ENCODE measurements around the gene APOM. TPM values are rescaled to one million over a fixed set of nuclear protein-coding genes. Genes with fewer than 3 reads are reported as not detected.

The APOM gene
- total and polyA plus RNA-seq, 5 experiments from 2014 or later = 2.2 to 8.0 (median 5.0) TPM

- POLR2A ChIA-PET = interaction anchor here (0.5 to 2.4 kb wide), 36 partner anchors 9 to 1269 kb away, joined by 3 to 22 read pairs (median 4); partner anchors contain the start of genes ATF6B, BAG6, C6orf47 and CSNK2B
- no peaks in the 10 kb centered on the region for H3K27me3 Mint-ChIP-seq
Observed at GRCh38 chr6:31702819-31703716, 47.4 kb downstream of the APOM start, which contains the start of gene ABHD16A. Gene ABHD16A, minus strand, starts transcription at chr6:31703324. Its CDS starts 43 bp downstream, at chr6:31703281.

DNA sequence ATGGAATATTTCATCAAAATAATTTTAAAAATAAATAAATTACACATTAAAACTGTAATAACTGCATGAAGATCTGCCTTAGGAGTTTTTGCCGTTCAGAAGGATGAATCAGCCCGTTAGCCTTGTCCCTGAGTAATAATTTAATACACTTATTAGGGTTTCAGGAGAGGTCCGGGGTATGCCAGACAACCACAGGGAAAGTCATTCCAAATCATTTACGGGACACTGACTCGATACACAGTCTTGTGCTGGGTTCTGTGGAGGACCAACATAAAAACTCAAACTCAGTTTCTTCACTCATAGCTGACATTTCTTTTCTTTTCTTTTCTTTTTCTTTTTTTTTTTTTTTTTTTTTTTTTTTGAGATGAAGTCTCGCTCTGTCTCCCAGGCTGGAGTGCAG is 50.2 kb downstream of the APOM start:
- POLR2A ChIA-PET = no interaction called here
- H3K4me3 Mint-ChIP-seq = no peak overlapping the region
- H3K27ac Mint-ChIP-seq = no peak overlapping the region

More at GRCh38 chr6:31702819-31703716, 47.4 kb downstream of the APOM start, which contains the start of gene ABHD16A:
- H3K27ac Mint-ChIP-seq = peak within 1 kb of the TSS; percentile 91 to 99 (median 96)
- peak within 1 kb of the TSS; percentile 95 to 100 (median 98) for H3K4me3 Mint-ChIP-seq
- H3K9me3 Mint-ChIP-seq = no peaks in the 10 kb centered on the region
- H3K36me3 Mint-ChIP-seq = peaks cover 0 to 26% (median 3%) of the 10 kb centered on the region in 3 donors
- ATAC-seq = peak; percentile 93 to 94
- peaks cover 16 to 42% (median 32%) of the 10 kb centered on the region in 4 donors for H3K4me1 Mint-ChIP-seq
- DNase-seq = peak; percentile 93 to 99 (median 96)

GRCh38 chr6:31706599-31706998 is 50.9 kb downstream of the APOM start, which contains the start of gene LY6G6F:
Gene LY6G6F, plus strand, starts transcription at chr6:31706866. Its CDS starts 41 bp downstream, at chr6:31706907.
- ATAC-seq (no peak), DNase-seq (no peak)
- no peaks in the 10 kb centered on the region for H3K9me3 Mint-ChIP-seq
- no peaks in the 10 kb centered on the region for H3K27me3 Mint-ChIP-seq
- H3K36me3 Mint-ChIP-seq = no peaks in the 10 kb centered on the region
- POLR2A ChIA-PET = no interaction called here
- no peak within 1 kb of the TSS for H3K4me3 Mint-ChIP-seq
- H3K27ac Mint-ChIP-seq = peak within 1 kb of the TSS in 3 of 10 donors; percentile 40 to 65 (median 63)
- H3K4me1 Mint-ChIP-seq = peaks cover 15 to 31% (median 29%) of the 10 kb centered on the region in 4 donors

More for the DNA sequence above, 50.2 kb downstream of the APOM start:
- DNase-seq = no peak
- H3K9me3 Mint-ChIP-seq = no peaks in the 10 kb centered on the region
- peaks cover 16 to 32% (median 31%) of the 10 kb centered on the region in 4 donors for H3K4me1 Mint-ChIP-seq
- ATAC-seq = no peak
- H3K36me3 Mint-ChIP-seq = peaks cover 0 to 3% (median 0%) of the 10 kb centered on the region in 3 donors
- H3K27me3 Mint-ChIP-seq = no peaks in the 10 kb centered on the region

DNA sequence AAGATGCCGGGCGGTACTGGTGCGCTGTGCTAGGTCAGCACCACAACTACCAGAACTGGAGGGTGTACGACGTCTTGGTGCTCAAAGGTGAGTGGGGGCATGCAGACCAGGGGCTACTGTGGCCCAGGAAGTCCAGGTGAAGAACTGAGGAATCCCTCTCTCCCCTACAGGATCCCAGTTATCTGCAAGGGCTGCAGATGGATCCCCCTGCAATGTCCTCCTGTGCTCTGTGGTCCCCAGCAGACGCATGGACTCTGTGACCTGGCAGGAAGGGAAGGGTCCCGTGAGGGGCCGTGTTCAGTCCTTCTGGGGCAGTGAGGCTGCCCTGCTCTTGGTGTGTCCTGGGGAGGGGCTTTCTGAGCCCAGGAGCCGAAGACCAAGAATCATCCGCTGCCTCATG is 52.0 kb downstream of the APOM start:
- POLR2A ChIA-PET = no interaction called here
- H3K27ac Mint-ChIP-seq = no peak overlapping the region

More for the DNA sequence above, 52.0 kb downstream of the APOM start:
- Mint-ChIP-seq H3K9me3 (no peaks in the 10 kb centered on the region), H3K4me1 (peaks cover 15 to 25% (median 21%) of the 10 kb centered on the region in 4 donors), H3K27me3 (no peaks in the 10 kb centered on the region), H3K36me3 (no peaks in the 10 kb centered on the region), H3K4me3 (no peak overlapping the region)
- DNase-seq (no peak), ATAC-seq (no peak)

Small RNAs within 50 kb of the gene (microRNA-seq; reads per million reads assigned to microRNA genes)
- gene MIR4646 (ENCODE audit: borderline microRNAs expressed) (not detected), gene MIR6832 (ENCODE audit: borderline microRNAs expressed) (not detected)

Other genes starting within 250 kb of the APOM start
Only the 30 nearest of the 37 such genes appear.
- 10 to 100 TPM; 12.3 to 13.8 TPM for gene MICB, start 157.7 kb upstream of the APOM start, total RNA-seq
- 1 to 10 TPM; 3.3 to 4.7 (median 3.8) TPM for gene MICB, start 157.7 kb upstream of the APOM start, polyA plus RNA-seq
- gene MCCD1, start 126.9 kb upstream of the APOM start, total RNA-seq = not detected
- gene MCCD1, start 126.9 kb upstream of the APOM start, polyA plus RNA-seq = not detected
- gene DDX39B, start 113.9 kb upstream of the APOM start, total RNA-seq = 100 to 1,000 TPM; 679 to 768 TPM
- gene DDX39B, start 113.9 kb upstream of the APOM start, polyA plus RNA-seq = 100 to 1,000 TPM in 1 of 3 donors, 10 to 100 TPM in 2; 53.6 to 104 (median 96.0) TPM
- gene ATP6V1G2, start 109.3 kb upstream of the APOM start, total RNA-seq = 1 to 10 TPM; 7.9 TPM
- under 1 TPM in 2 of 3 donors, not detected in 1; 0.55 to 0.56 TPM for gene ATP6V1G2, start 109.3 kb upstream of the APOM start, polyA plus RNA-seq
- 10 to 100 TPM; 14.1 to 15.2 TPM for gene NFKBIL1, start 108.3 kb upstream of the APOM start, total RNA-seq
- 10 to 100 TPM in 1 of 3 donors, 1 to 10 TPM in 2; 8.4 to 10.0 (median 8.5) TPM for gene NFKBIL1, start 108.3 kb upstream of the APOM start, polyA plus RNA-seq
- 10 to 100 TPM; 14.3 to 16.2 TPM for gene LTA, start 83.6 kb upstream of the APOM start, total RNA-seq
- 10 to 100 TPM; 11.0 to 40.1 (median 29.9) TPM for gene LTA, start 83.6 kb upstream of the APOM start, polyA plus RNA-seq
- gene TNF, start 80.3 kb upstream of the APOM start, total RNA-seq = 1 to 10 TPM; 2.1 to 2.3 TPM
- gene TNF, start 80.3 kb upstream of the APOM start, polyA plus RNA-seq = under 1 TPM; 0.11 to 0.53 (median 0.37) TPM
- gene LTB, start 73.5 kb upstream of the APOM start, total RNA-seq = 100 to 1,000 TPM; 450 to 469 TPM
- 1,000 to 10,000 TPM in 2 of 3 donors, 100 to 1,000 TPM in 1; 707 to 1,760 (median 1,173) TPM for gene LTB, start 73.5 kb upstream of the APOM start, polyA plus RNA-seq
- gene LST1, start 69.6 kb upstream of the APOM start, total RNA-seq = 10 to 100 TPM; 13.7 to 19.1 TPM
- 10 to 100 TPM; 13.4 to 18.0 (median 15.0) TPM for gene LST1, start 69.6 kb upstream of the APOM start, polyA plus RNA-seq
- gene NCR3, start 62.9 kb upstream of the APOM start, total RNA-seq = 1 to 10 TPM; 8.5 to 8.8 TPM
- gene NCR3, start 62.9 kb upstream of the APOM start, polyA plus RNA-seq = 10 to 100 TPM; 54.3 to 86.3 (median 76.0) TPM
- 10 to 100 TPM; 23.0 to 27.3 TPM for gene AIF1, start 40.7 kb upstream of the APOM start, total RNA-seq
- 100 to 1,000 TPM; 145 to 242 (median 239) TPM for gene AIF1, start 40.7 kb upstream of the APOM start, polyA plus RNA-seq
- gene PRRC2A, start 35.2 kb upstream of the APOM start, total RNA-seq = 100 to 1,000 TPM; 227 to 230 TPM
- 1 to 10 TPM; 4.5 to 7.1 (median 5.0) TPM for gene PRRC2A, start 35.2 kb upstream of the APOM start, polyA plus RNA-seq
- 100 to 1,000 TPM; 244 to 258 TPM for gene BAG6, start 3.2 kb upstream of the APOM start, total RNA-seq
- gene BAG6, start 3.2 kb upstream of the APOM start, polyA plus RNA-seq = 10 to 100 TPM; 17.7 to 21.5 (median 21.1) TPM
- 10 to 100 TPM; 24.9 to 26.3 TPM for gene C6orf47, start 4.9 kb downstream of the APOM start, total RNA-seq
- 10 to 100 TPM; 17.0 to 36.7 (median 21.3) TPM for gene C6orf47, start 4.9 kb downstream of the APOM start, polyA plus RNA-seq
- gene GPANK1, start 9.1 kb downstream of the APOM start, total RNA-seq = 10 to 100 TPM; 26.6 to 27.9 TPM
- gene GPANK1, start 9.1 kb downstream of the APOM start, polyA plus RNA-seq = 10 to 100 TPM; 20.8 to 22.9 (median 21.2) TPM
- 100 to 1,000 TPM; 131 to 133 TPM for gene CSNK2B, start 10.2 kb downstream of the APOM start, total RNA-seq
- 100 to 1,000 TPM; 214 to 230 (median 217) TPM for gene CSNK2B, start 10.2 kb downstream of the APOM start, polyA plus RNA-seq
- 10 to 100 TPM; 44.1 to 48.8 TPM for gene LY6G5B, start 14.1 kb downstream of the APOM start, total RNA-seq
- gene LY6G5B, start 14.1 kb downstream of the APOM start, polyA plus RNA-seq = under 1 TPM in 1 of 3 donors, not detected in 2; 0.25 TPM
- 1 to 10 TPM; 4.4 to 5.5 TPM for gene LY6G5C, start 25.2 kb downstream of the APOM start, total RNA-seq
- gene LY6G5C, start 25.2 kb downstream of the APOM start, polyA plus RNA-seq = 1 to 10 TPM; 4.6 to 7.9 (median 7.6) TPM
- gene ABHD16A, start 47.4 kb downstream of the APOM start, total RNA-seq = 10 to 100 TPM; 58.4 to 59.9 TPM
- gene ABHD16A, start 47.4 kb downstream of the APOM start, polyA plus RNA-seq = 10 to 100 TPM; 26.9 to 35.5 (median 34.1) TPM
- not detected for gene LY6G6F, start 51.0 kb downstream of the APOM start, total RNA-seq
- not detected for gene LY6G6F, start 51.0 kb downstream of the APOM start, polyA plus RNA-seq
- not detected for gene LY6G6D, start 59.5 kb downstream of the APOM start, total RNA-seq
- gene LY6G6D, start 59.5 kb downstream of the APOM start, polyA plus RNA-seq = not detected
- gene LY6G6C, start 65.9 kb downstream of the APOM start, total RNA-seq = not detected
- not detected for gene LY6G6C, start 65.9 kb downstream of the APOM start, polyA plus RNA-seq
- gene MPIG6B, start 67.5 kb downstream of the APOM start, total RNA-seq = 1 to 10 TPM; 1.4 to 1.9 TPM
- gene MPIG6B, start 67.5 kb downstream of the APOM start, polyA plus RNA-seq = 1 to 10 TPM; 1.2 to 4.9 (median 1.3) TPM
- 1 to 10 TPM; 3.1 to 5.1 TPM for gene DDAH2, start 73.4 kb downstream of the APOM start, total RNA-seq
- gene DDAH2, start 73.4 kb downstream of the APOM start, polyA plus RNA-seq = 10 to 100 TPM in 2 of 3 donors, 1 to 10 TPM in 1; 8.0 to 14.7 (median 10.3) TPM
- gene CLIC1, start 80.6 kb downstream of the APOM start, total RNA-seq = 10 to 100 TPM; 23.7 to 27.1 TPM
- 100 to 1,000 TPM in 2 of 3 donors, 10 to 100 TPM in 1; 95.1 to 345 (median 114) TPM for gene CLIC1, start 80.6 kb downstream of the APOM start, polyA plus RNA-seq
- gene MSH5, start 84.1 kb downstream of the APOM start, total RNA-seq = 1 to 10 TPM; 7.2 to 8.3 TPM
- 1 to 10 TPM in 2 of 3 donors, under 1 TPM in 1; 0.61 to 1.1 (median 1.1) TPM for gene MSH5, start 84.1 kb downstream of the APOM start, polyA plus RNA-seq
- gene SAPCD1, start 106.8 kb downstream of the APOM start, total RNA-seq = 1 to 10 TPM; 1.6 to 2.1 TPM
- gene SAPCD1, start 106.8 kb downstream of the APOM start, polyA plus RNA-seq = not detected
- under 1 TPM; 0.47 to 0.52 TPM for gene VWA7, start 121.4 kb downstream of the APOM start, total RNA-seq
- gene VWA7, start 121.4 kb downstream of the APOM start, polyA plus RNA-seq = under 1 TPM in 1 of 3 donors, not detected in 2; 0.34 TPM
- gene VARS1, start 139.9 kb downstream of the APOM start, total RNA-seq = 10 to 100 TPM; 37.6 to 40.3 TPM
- 10 to 100 TPM; 27.5 to 37.8 (median 30.3) TPM for gene VARS1, start 139.9 kb downstream of the APOM start, polyA plus RNA-seq
- 10 to 100 TPM; 28.9 to 31.9 TPM for gene LSM2, start 151.1 kb downstream of the APOM start, total RNA-seq
- gene LSM2, start 151.1 kb downstream of the APOM start, polyA plus RNA-seq = 10 to 100 TPM; 67.1 to 80.3 (median 77.9) TPM